NB4 (cell line): Measurements from ENCODE around the gene CFAP161.

ENCODE experiments used
- CTCF ChIP-seq: IDR thresholded peaks from one replicate; pipeline ENCODE4 v1.5.1; 2012; ENCODE audit warnings: low read depth, low read length
- MAX ChIP-seq: IDR thresholded peaks from 2 replicates; pipeline ENCODE4 v1.6.1; 2011; ENCODE audit warnings: low read depth, low read length
- MYC ChIP-seq: IDR thresholded peaks from 2 replicates; pipeline ENCODE4 v1.6.1; 2011; ENCODE audit warnings: low read depth, low read length
- POLR2A ChIP-seq: IDR thresholded peaks from 2 replicates; pipeline ENCODE4 v1.6.1; 2011; ENCODE audit warnings: mild to moderate bottlenecking; ENCODE audit not compliant: insufficient read length; ENCODE audit errors: extremely low read depth

GRCh38 chr15:81105545-81105944, 28.5 kb upstream of the CFAP161 start:
- TF ChIP-seq CTCF (no peak), POLR2A (no peak), MYC (no peak), MAX (no peak)
